Type B pancreatic cell (in vitro differentiated cells): Measurements from ENCODE around the gene CPNE9. TPM values are rescaled to one million over a fixed set of nuclear protein-coding genes. Genes with fewer than 3 reads are reported as not detected.

Source experiments
- DNase-seq: peaks from one replicate; pipeline ENCODE4 v3.0.0; 2021; ENCODE audit warnings: mixed read lengths; ENCODE audit not compliant: unreplicated experiment; ENCODE audit errors: extremely low spot score
- H3K27ac Mint-ChIP-seq: 2 replicates; pipeline ENCODE4 v1.8.0; 2021; ENCODE audit warnings: mild to moderate bottlenecking, mixed read lengths
- H3K27me3 Mint-ChIP-seq: 2 replicates; pipeline ENCODE4 v1.8.0; 2021; ENCODE audit warnings: mixed read lengths
- H3K36me3 Mint-ChIP-seq: 2 replicates; pipeline ENCODE4 v1.8.0; 2021; ENCODE audit warnings: mixed read lengths
- H3K4me1 Mint-ChIP-seq: one replicate; pipeline ENCODE4 v1.8.0; 2021; ENCODE audit warnings: mixed read lengths; ENCODE audit not compliant: unreplicated experiment
- H3K4me3 Mint-ChIP-seq: 2 replicates; pipeline ENCODE4 v1.8.0; 2021; ENCODE audit warnings: mild to moderate bottlenecking, mixed read lengths
- H3K9me3 Mint-ChIP-seq: 2 replicates; pipeline ENCODE4 v1.8.0; 2021; ENCODE audit warnings: mixed read lengths
- CTCF ChIP-seq: fragments of 200-600 bp; sonication (generic); conservative IDR thresholded peaks from 2 replicates; pipeline ENCODE4 v1.5.0; 2021; ENCODE audit warnings: antibody characterized with exemption, mild to moderate bottlenecking
- total RNA-seq: library from RNA; stranded (reverse); gene quantifications from 2 replicates; pipeline ENCODE4 v1.2.1, GENCODE V29; 2021; ENCODE audit warnings: low replicate concordance

CPNE9 gene
- total RNA-seq, 1 donor from 2014 or later, result 0.34 TPM

- TF ChIP-seq CTCF, result no peak
- Mint-ChIP-seq H3K27ac (no peak overlapping the region), H3K4me1 (no peaks in the 10 kb centered on the region), H3K9me3 (no peaks in the 10 kb centered on the region), H3K4me3 (no peak overlapping the region), H3K27me3 (no peaks in the 10 kb centered on the region), H3K36me3 (peaks cover 3% of the 10 kb centered on the region)
- DNase-seq, result no peak
Observed at GRCh38 chr3:9687514-9687913, 16.1 kb upstream of the CPNE9 start.

GRCh38 chr3:9688961-9689360, 14.7 kb upstream of the CPNE9 start:
- Mint-ChIP-seq H3K4me3 (no peak overlapping the region), H3K27me3 (no peaks in the 10 kb centered on the region), H3K27ac (no peak overlapping the region), H3K9me3 (no peaks in the 10 kb centered on the region), H3K4me1 (no peaks in the 10 kb centered on the region), H3K36me3 (peaks cover 7% of the 10 kb centered on the region)
- TF ChIP-seq CTCF, result no peak
- no peak for DNase-seq

- TF ChIP-seq CTCF, result no peak
- H3K9me3 Mint-ChIP-seq, result no peaks in the 10 kb centered on the region
- no peak overlapping the region for H3K27ac Mint-ChIP-seq
- DNase-seq, result no peak
- no peaks in the 10 kb centered on the region for H3K27me3 Mint-ChIP-seq
- H3K4me3 Mint-ChIP-seq, result no peak overlapping the region
- H3K36me3 Mint-ChIP-seq, result peaks cover 7% of the 10 kb centered on the region
- H3K4me1 Mint-ChIP-seq, result no peaks in the 10 kb centered on the region
Observed at GRCh38 chr3:9689757-9690156, 13.9 kb upstream of the CPNE9 start.

GRCh38 chr3:9690451-9691450, 12.9 kb upstream of the CPNE9 start:
- no peak for DNase-seq
- Mint-ChIP-seq H3K4me1 (no peaks in the 10 kb centered on the region), H3K36me3 (peaks cover 7% of the 10 kb centered on the region), H3K4me3 (no peak overlapping the region), H3K27ac (no peak overlapping the region), H3K27me3 (no peaks in the 10 kb centered on the region), H3K9me3 (no peaks in the 10 kb centered on the region)
- TF ChIP-seq CTCF, result no peak

GRCh38 chr3:9691636-9692035, 12.0 kb upstream of the CPNE9 start:
- Mint-ChIP-seq H3K9me3 (no peaks in the 10 kb centered on the region), H3K4me1 (no peaks in the 10 kb centered on the region), H3K27ac (no peak overlapping the region), H3K27me3 (no peaks in the 10 kb centered on the region), H3K36me3 (peaks cover 3% of the 10 kb centered on the region), H3K4me3 (no peak overlapping the region)
- no peak for DNase-seq
- no peak for TF ChIP-seq CTCF
